GM21447 (cell line): ENCODE results near the gene REV3L.
A peak's percentile ranks its signal among the peaks of the same experiment; 100 is the strongest.
"Not testable (repeated sequence)": the region's sequence is repeated elsewhere in the genome, so short reads cannot be mapped to it uniquely, and the experiment has no call there.

Experiments
- ATAC-seq: cut with Tn5 transposase; IDR thresholded peaks from one replicate; pipeline ENCODE4 v1.9.1; 2021; ENCODE audit not compliant: unreplicated experiment

REV3L gene

GRCh38 chr6:111381728-111382127, 101.3 kb downstream of the REV3L start:
- ATAC-seq, result no peak

- no peak for ATAC-seq
Measured at GRCh38 chr6:111381123-111381522, 101.9 kb downstream of the REV3L start.

- ATAC-seq, result no peak
Measured at GRCh38 chr6:111379831-111380230, 103.2 kb downstream of the REV3L start.

GRCh38 chr6:111379302-111379701, 103.7 kb downstream of the REV3L start:
- no peak for ATAC-seq

- ATAC-seq, result no peak
Measured at GRCh38 chr6:111377558-111378120, 105.4 kb downstream of the REV3L start.

GRCh38 chr6:111367393-111368088, 115.5 kb downstream of the REV3L start:
- ATAC-seq, result no peak

- no peak for ATAC-seq
Measured at GRCh38 chr6:111361648-111362047, 121.4 kb downstream of the REV3L start.

- no peak for ATAC-seq
Measured at GRCh38 chr6:111358454-111358853, 124.6 kb downstream of the REV3L start.

GRCh38 chr6:111357705-111358104, 125.3 kb downstream of the REV3L start:
- no peak for ATAC-seq

GRCh38 chr6:111356551-111356950, 126.5 kb downstream of the REV3L start:
- ATAC-seq, result no peak

- no peak for ATAC-seq
Measured at GRCh38 chr6:111354758-111355555, 128.1 kb downstream of the REV3L start.

- no peak for ATAC-seq
Measured at GRCh38 chr6:111353912-111354462, 129.0 kb downstream of the REV3L start.

GRCh38 chr6:111347589-111347988, 135.4 kb downstream of the REV3L start:
- no peak for ATAC-seq

- no peak for ATAC-seq
Measured at GRCh38 chr6:111342913-111343312, 140.1 kb downstream of the REV3L start.

- ATAC-seq, result peak; percentile 23
Measured at GRCh38 chr6:111339294-111339693, 143.7 kb downstream of the REV3L start.

- ATAC-seq, result peak; percentile 100
Measured at GRCh38 chr6:111338843-111339242, 144.2 kb downstream of the REV3L start.

- no peak for ATAC-seq
Measured at GRCh38 chr6:111337829-111338236, 145.2 kb downstream of the REV3L start.

- ATAC-seq, result peak; percentile 84
Measured at GRCh38 chr6:111329882-111330633, 153.0 kb downstream of the REV3L start.

- ATAC-seq, result no peak
Measured at GRCh38 chr6:111326563-111326962, 156.5 kb downstream of the REV3L start.

GRCh38 chr6:111322145-111322544, 160.9 kb downstream of the REV3L start:
- no peak for ATAC-seq

- ATAC-seq, result not testable (repeated sequence)
Measured at GRCh38 chr6:111307950-111308349, 175.1 kb downstream of the REV3L start.
